Endothelial cell of umbilical vein (primary cell): Measurements from ENCODE around the gene MRFAP1. TPM values are rescaled to one million over a fixed set of nuclear protein-coding genes. Genes with fewer than 3 reads are reported as not detected.

Experiments used
- BruUV-seq: library from RNA; stranded (reverse); fragments of 400-500 nt; replicated peaks from 2 replicates; lab custom pipeline; 2021; lab: Mats Ljungman, UMichigan
- CTCF ChIA-PET: fragments of 300-600, 350-600 bp; sonication (Branson Sonifier 250); formaldehyde crosslinking; loops from one replicate; lab custom pipeline; 2021; ENCODE audit warnings: antibody characterized with exemption, inconsistent platforms; lab: Charles Lee
- POLR2A ChIA-PET: fragments of 300-600, 350-600 bp; sonication (Branson Sonifier 250); formaldehyde crosslinking; loops from one replicate; lab custom pipeline; 2021; ENCODE audit warnings: antibody characterized with exemption, inconsistent platforms; lab: Charles Lee
- DNase-seq: peaks from one replicate; pipeline ENCODE4 v3.0.0-alpha.2; 2011; ENCODE audit warnings: low read depth, low spot score
- FAIRE-seq: peaks from 2 replicates; lab custom pipeline; 2011; peaks lifted over from hg19 to GRCh38; lab: Jason Lieb, UNC
- H2AFZ ChIP-seq: 2 replicates; pipeline ENCODE4 v1.6.0; 2012; ENCODE audit warnings: low read depth, low read length, control low read depth, inconsistent platforms
- H3K27ac ChIP-seq: 2 replicates; pipeline ENCODE4 v1.5.1; 2011; ENCODE audit warnings: low read depth, mild to moderate bottlenecking, control low read depth, low read length, moderate library complexity; ENCODE audit not compliant: insufficient read depth
- H3K27me3 ChIP-seq, 2 experiments: 2 replicates each; pipeline versions ENCODE4 v1.6.0 to v1.6.1; 2011; ENCODE audit warnings: low read length in 2 of 2, mixed read lengths in 1 of 2; ENCODE audit not compliant: control insufficient read depth in 2 of 2, insufficient read depth in 2 of 2
- H3K36me3 ChIP-seq, 2 experiments: 2 replicates in 1 of 2; 3 replicates in 1 of 2; pipeline ENCODE4 v1.5.1; 2011; ENCODE audit warnings: low read length in 2 of 2, mild to moderate bottlenecking in 1 of 2, moderate library complexity in 1 of 2; ENCODE audit not compliant: control insufficient read depth in 2 of 2, insufficient read depth in 2 of 2; ENCODE audit errors: extremely low read depth in 1 of 2
- H3K4me1 ChIP-seq: 3 replicates; pipeline ENCODE4 v1.5.1; 2011; ENCODE audit warnings: mild to moderate bottlenecking, low read length; ENCODE audit not compliant: control insufficient read depth, insufficient read depth; ENCODE audit errors: extremely low read depth
- H3K4me2 ChIP-seq: 2 replicates; pipeline ENCODE4 v1.6.1; 2011; ENCODE audit warnings: low read length, control low read depth, mixed read lengths; ENCODE audit not compliant: insufficient read depth
- H3K4me3 ChIP-seq, 3 experiments: fragments of 200-600 bp in 1 of 3; sonication (generic), shearing (Covaris generic) in 1 of 3; replicated peaks in 1 of 3; 2 replicates each; pipeline ENCODE4 v1.5.1; 2011 to 2016; ENCODE audit warnings: control low read depth in 3 of 3, low read length in 3 of 3, mild to moderate bottlenecking in 2 of 3, inconsistent platforms in 1 of 3, low read depth in 1 of 3, moderate library complexity in 1 of 3; ENCODE audit not compliant: insufficient read depth in 1 of 3
- H3K79me2 ChIP-seq: 2 replicates; pipeline ENCODE4 v1.6.0; 2012; ENCODE audit warnings: low read length, inconsistent platforms; ENCODE audit not compliant: control insufficient read depth, insufficient read depth
- H3K9ac ChIP-seq: replicated peaks from 2 replicates; pipeline ENCODE3; 2011; ENCODE audit warnings: low read length, control low read depth; ENCODE audit not compliant: insufficient read depth; ENCODE audit errors: extremely low read depth
- H3K9me1 ChIP-seq: replicated peaks from 3 replicates; pipeline ENCODE4 v1.6.0; 2011; ENCODE audit warnings: mild to moderate bottlenecking, low read length; ENCODE audit not compliant: control insufficient read depth, insufficient read depth; ENCODE audit errors: extremely low read depth
- H3K9me3 ChIP-seq: replicated peaks from 2 replicates; pipeline ENCODE4 v1.5.1; 2012; ENCODE audit warnings: low read length, inconsistent platforms; ENCODE audit not compliant: control insufficient read depth, insufficient read depth
- H4K20me1 ChIP-seq: replicated peaks from 2 replicates; pipeline ENCODE3; 2011; ENCODE audit warnings: mild to moderate bottlenecking, low read length; ENCODE audit not compliant: control insufficient read depth, insufficient read depth; ENCODE audit errors: extremely low read depth
- CTCF ChIP-seq, 2 donors: IDR thresholded peaks; 1 replicate in 1 of 2; 2 replicates in 1 of 2; pipeline ENCODE4 v1.5.1; 2011; ENCODE audit warnings: low read length in 2 of 2, mild to moderate bottlenecking in 2 of 2, moderate library complexity in 2 of 2, control low read depth in 1 of 2, inconsistent platforms in 1 of 2, low read depth in 1 of 2; ENCODE audit not compliant: insufficient read depth in 1 of 2; ENCODE audit errors: extremely low read depth in 1 of 2
- EZH2 ChIP-seq: IDR thresholded peaks from 2 replicates; pipeline ENCODE4 v1.6.1; 2012; ENCODE audit warnings: borderline replicate concordance, low read depth, mild to moderate bottlenecking, moderate library complexity, low read length, inconsistent platforms; ENCODE audit not compliant: severe bottlenecking
- FOS ChIP-seq: IDR thresholded peaks from 2 replicates; pipeline ENCODE4 v1.6.1; 2011; ENCODE audit warnings: mild to moderate bottlenecking, low read length, moderate library complexity, borderline replicate concordance; ENCODE audit not compliant: insufficient read depth
- GATA2 ChIP-seq: IDR thresholded peaks from 2 replicates; pipeline ENCODE4 v1.7.0; 2011; ENCODE audit warnings: low read depth, mild to moderate bottlenecking, moderate library complexity, mixed read lengths, low read length; ENCODE audit not compliant: insufficient read length, insufficient read depth
- JUN ChIP-seq: IDR thresholded peaks from 2 replicates; pipeline ENCODE4 v1.6.1; 2011; ENCODE audit warnings: borderline replicate concordance, low read depth; ENCODE audit not compliant: insufficient read length, insufficient read depth
- MAX ChIP-seq: IDR thresholded peaks from 2 replicates; pipeline ENCODE4 v1.6.1; 2011; ENCODE audit not compliant: insufficient read depth, insufficient read length
- MYC ChIP-seq: IDR thresholded peaks from one replicate; pipeline ENCODE4 v1.6.1; 2011; ENCODE audit warnings: mild to moderate bottlenecking, low read depth, low read length
- POLR2A ChIP-seq: IDR thresholded peaks from 2 replicates; pipeline ENCODE4 v1.6.1; 2012; ENCODE audit warnings: low read depth, mild to moderate bottlenecking, control low read depth, low read length
- dilution Hi-C: fragments of 300-500 bp; cut with MboI; formaldehyde crosslinking; loops from one replicate; pipeline ENCODE4 v1.15.0; 2019; ENCODE audit warnings: low sequenced_read_pairs; ENCODE audit not compliant: extremely low pct_ligation_motif_present
- intact Hi-C: fragments of 100-400 bp; cut with micrococcal nuclease; formaldehyde crosslinking; loops from one replicate; pipeline ENCODE4 v1.10.0; 2022
- polyA plus RNA-seq, 4 experiments: library from polyadenylated mRNA; depleted of rRNA in 3 of 4; stranded (reverse) in 3 of 4; unstranded in 1 of 4; fragments of >200 nt; gene quantifications; 2 replicates each; pipeline versions ENCODE4 v1.2.1 to v1.2.3, GENCODE V29; 2011 to 2012; ENCODE audit warnings: missing spikeins in 1 of 4
- total RNA-seq: library from RNA; stranded (reverse); gene quantifications from 2 replicates; pipeline ENCODE4 v1.2.3, GENCODE V29; 2021

MRFAP1 gene
- total and polyA plus RNA-seq, 2 donors (not counting 3 experiments of a cell fraction or from before 2014, with no cell fraction given): 170 to 317 TPM

GRCh38 chr4:6671648-6672047 is 31.2 kb downstream of the MRFAP1 start:
- no peaks in the 10 kb centered on the region for H3K9me1 ChIP-seq
- no peak overlapping the region for H3K4me2 ChIP-seq
- no TSS peak for BruUV-seq
- DNase-seq (no peak), FAIRE-seq (no peak)
- ChIA-PET CTCF (interaction anchor here (1.4 kb wide), 1 partner anchor 400 kb away, joined by 3 read pairs; no protein-coding TSS in a partner anchor), POLR2A (no interaction called here)
- no peaks in the 10 kb centered on the region for H3K27me3 ChIP-seq
- H4K20me1 ChIP-seq: no peaks in the 10 kb centered on the region
- no peak overlapping the region for H2AFZ ChIP-seq
- no peaks in the 10 kb centered on the region for H3K36me3 ChIP-seq
- H3K79me2 ChIP-seq: peaks cover 23% of the 10 kb centered on the region
- no peak for TF ChIP-seq EZH2
- TF ChIP-seq GATA2: no peak
- no peak for TF ChIP-seq POLR2A
- no peak for TF ChIP-seq JUN
- TF ChIP-seq FOS: no peak
- no peak for TF ChIP-seq MYC
- TF ChIP-seq MAX: no peak
- TF ChIP-seq CTCF (IDR thresholded peaks at IDR 0.05; ENCODE audit: extremely low read depth in 1 of 2, insufficient read depth in 1 of 2, low read depth in 1 of 2, low read length in 2 of 2): no peak
- H3K27ac ChIP-seq: no peak overlapping the region
- H3K9ac ChIP-seq: no peak overlapping the region
- dilution Hi-C loops (no loop called here), intact Hi-C loops (no loop called here)
- peaks cover 10% of the 10 kb centered on the region for H3K4me1 ChIP-seq
- H3K4me3 ChIP-seq: no peak overlapping the region
- no peaks in the 10 kb centered on the region for H3K9me3 ChIP-seq
